ENCODE measurements around the gene CSTF3.
"Not testable (repeated sequence)": the region's sequence is repeated elsewhere in the genome, so short reads cannot be mapped to it uniquely, and the experiment has no call there.

The CSTF3 gene

GRCh38 chr11:33160136-33160535 is 1.1 kb downstream of the CSTF3 start:
- DNase-seq, result no peak

- DNase-seq, result not testable (repeated sequence)
Observed at GRCh38 chr11:33159378-33159867, 1.9 kb downstream of the CSTF3 start.

GRCh38 chr11:33158596-33159275 is 2.5 kb downstream of the CSTF3 start:
- no peak for DNase-seq

GRCh38 chr11:33157103-33158027 is 3.9 kb downstream of the CSTF3 start:
- no peak for DNase-seq

- DNase-seq, result no peak
Observed at GRCh38 chr11:33151399-33151798, 9.9 kb downstream of the CSTF3 start.

GRCh38 chr11:33147559-33147958 is 13.7 kb downstream of the CSTF3 start:
- peak; percentile 22 for DNase-seq

- no peak for DNase-seq
Observed at GRCh38 chr11:33135768-33136443, 25.4 kb downstream of the CSTF3 start.

GRCh38 chr11:33135216-33135615 is 26.1 kb downstream of the CSTF3 start:
- peak; percentile 87 for DNase-seq

- DNase-seq, result no peak
Observed at GRCh38 chr11:33134276-33134675, 27.0 kb downstream of the CSTF3 start.

GRCh38 chr11:33133761-33134160 is 27.5 kb downstream of the CSTF3 start:
- no peak for DNase-seq

GRCh38 chr11:33132510-33132909 is 28.8 kb downstream of the CSTF3 start:
- no peak for DNase-seq

- no peak for DNase-seq
Observed at GRCh38 chr11:33128739-33129138, 32.5 kb downstream of the CSTF3 start.

GRCh38 chr11:33125611-33126010 is 35.7 kb downstream of the CSTF3 start:
- DNase-seq, result no peak

- DNase-seq, result no peak
Observed at GRCh38 chr11:33125025-33125424, 36.3 kb downstream of the CSTF3 start.

GRCh38 chr11:33122696-33123095 is 38.6 kb downstream of the CSTF3 start:
- not testable (repeated sequence) for DNase-seq

GRCh38 chr11:33116535-33116934 is 44.7 kb downstream of the CSTF3 start:
- DNase-seq, result no peak

- no peak for DNase-seq
Observed at GRCh38 chr11:33110083-33110482, 51.2 kb downstream of the CSTF3 start.

- no peak for DNase-seq
Observed at GRCh38 chr11:33109294-33109895, 51.9 kb downstream of the CSTF3 start.

GRCh38 chr11:33103836-33104235 is 57.4 kb downstream of the CSTF3 start:
- DNase-seq, result no peak

- DNase-seq, result no peak
Observed at GRCh38 chr11:33094157-33094556, 67.1 kb downstream of the CSTF3 start.

GRCh38 chr11:33089776-33090175 is 71.5 kb downstream of the CSTF3 start:
- no peak for DNase-seq

- DNase-seq, result no peak
Observed at GRCh38 chr11:33086017-33086416, 75.3 kb downstream of the CSTF3 start.

GRCh38 chr11:33083918-33084317 is 77.4 kb downstream of the CSTF3 start:
- DNase-seq, result no peak
